PC-9 (cell line): ENCODE data around the gene MSI2. TPM values are rescaled to one million over a fixed set of nuclear protein-coding genes. Genes with fewer than 3 reads are reported as not detected.

Experiments used
- BruUV-seq: library from RNA; stranded (reverse); fragments of 400-500 nt; replicated peaks from 2 replicates; lab custom pipeline; 2021; lab: Mats Ljungman, UMichigan
- CTCF ChIA-PET: fragments of 300-600 bp; sonication (Branson Sonifier 250); formaldehyde crosslinking; loops from one replicate; lab custom pipeline; 2022; ENCODE audit warnings: antibody characterized with exemption; lab: Charles Lee
- POLR2A ChIA-PET: fragments of 300-600 bp; sonication (Branson Sonifier 250); formaldehyde crosslinking; loops from one replicate; lab custom pipeline; 2022; ENCODE audit warnings: antibody characterized with exemption; ENCODE audit not compliant: unreplicated experiment; lab: Charles Lee
- DNase-seq, 2 experiments: peaks; one replicate each; pipeline versions ENCODE4 v3.0.0 to v3.0.0-alpha.2; 2015 to 2022; ENCODE audit warnings: mixed read lengths in 1 of 2
- H2AFZ ChIP-seq: fragments of 200-600 bp; sonication (generic); 2 replicates; pipeline ENCODE4 v1.8.1; 2017; ENCODE audit warnings: antibody characterized with exemption
- H3F3A ChIP-seq: fragments of 200-600 bp; sonication (generic); 2 replicates; pipeline ENCODE4 v1.8.1; 2017; ENCODE audit warnings: antibody characterized with exemption, mild to moderate bottlenecking, low read depth; ENCODE audit not compliant: insufficient read depth
- H3K27ac ChIP-seq: fragments of 200-600 bp; sonication (generic); 2 replicates; pipeline ENCODE4 v1.6.1; 2016; ENCODE audit warnings: mixed run types
- H3K27me3 ChIP-seq: fragments of 200-600 bp; sonication (generic); 2 replicates; pipeline ENCODE4 v1.6.1; 2016; ENCODE audit warnings: low read depth, mixed run types; ENCODE audit not compliant: insufficient read depth
- H3K36me3 ChIP-seq: fragments of 200-600 bp; sonication (generic); 2 replicates; pipeline ENCODE4 v1.6.1; 2016; ENCODE audit warnings: low read depth, mixed run types
- H3K4me1 ChIP-seq: fragments of 200-600 bp; sonication (generic); replicated peaks from 2 replicates; pipeline ENCODE4 v1.6.1; 2016; ENCODE audit warnings: mixed run types; ENCODE audit not compliant: insufficient read depth
- H3K4me2 ChIP-seq: fragments of 200-600 bp; sonication (generic); 2 replicates; pipeline ENCODE4 v1.6.1; 2017; ENCODE audit warnings: mixed run types
- H3K4me3 ChIP-seq: fragments of 200-600 bp; sonication (generic); 2 replicates; pipeline ENCODE4 v1.6.1; 2016; ENCODE audit warnings: mixed run types
- H3K79me2 ChIP-seq: fragments of 200-600 bp; sonication (generic); 2 replicates; pipeline ENCODE4 v1.6.1; 2017; ENCODE audit warnings: low read depth, mixed run types
- H3K9me2 ChIP-seq: fragments of 200-600 bp; sonication (generic); 2 replicates; pipeline ENCODE4 v1.8.1; 2017; ENCODE audit warnings: mild to moderate bottlenecking; ENCODE audit not compliant: insufficient read depth
- H3K9me3 ChIP-seq: fragments of 200-600 bp; sonication (generic); 2 replicates; pipeline ENCODE4 v1.8.1; 2016; ENCODE audit warnings: low read depth; ENCODE audit not compliant: insufficient read depth
- H4K20me1 ChIP-seq: fragments of 200-600 bp; sonication (generic); 2 replicates; pipeline ENCODE4 v1.8.1; 2017; ENCODE audit not compliant: insufficient read depth
- EZH2 ChIP-seq: fragments of 200-600 bp; sonication (generic); IDR thresholded peaks from 2 replicates; pipeline ENCODE4 v1.8.0; 2017; ENCODE audit warnings: antibody characterized with exemption, low read depth
- intact Hi-C: fragments of 100-400 bp; cut with micrococcal nuclease; formaldehyde crosslinking; loops from one replicate; pipeline ENCODE4 v1.10.0; 2022; ENCODE audit not compliant: unreplicated experiment
- total RNA-seq: library from RNA; stranded (reverse); gene quantifications from 2 replicates; pipeline ENCODE4 v1.2.3, GENCODE V29; 2021
- TF ChIP-seq, protein P1 (sequence below): fragments of 200-600 bp; sonication (generic); conservative IDR thresholded peaks from 2 replicates; pipeline ENCODE4 v1.6.1; 2017; ENCODE audit warnings: mixed run types, antibody characterized with exemption, mild to moderate bottlenecking, moderate library complexity

Gene MSI2
- total RNA-seq, 1 experiment from 2014 or later = 15.7 TPM

DNA sequence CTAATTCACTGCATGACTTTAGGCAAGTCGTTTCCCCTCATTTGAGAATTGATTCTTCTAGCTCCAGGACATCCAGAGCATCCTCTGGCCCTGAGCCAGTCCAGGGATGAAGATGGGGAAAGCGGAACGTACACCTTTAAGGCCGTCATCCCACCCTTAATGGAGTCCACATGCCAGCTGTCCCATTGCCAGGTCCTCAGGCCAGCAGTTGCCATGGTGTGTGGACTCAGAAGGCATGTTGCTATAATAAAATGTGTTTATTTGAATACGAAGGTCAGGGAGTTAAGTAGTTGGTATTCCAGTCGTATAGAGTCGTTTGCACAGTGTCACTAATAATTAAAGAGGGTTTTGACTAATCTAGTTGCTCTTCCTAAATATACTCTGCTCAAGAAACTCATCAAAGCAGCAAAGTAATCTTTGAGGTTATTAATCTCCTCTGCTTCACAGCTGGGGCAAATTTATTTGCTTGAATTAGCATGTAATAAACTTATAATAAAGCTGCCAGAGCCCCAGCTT, 458.4 kb downstream of the MSI2 start:
- no TSS peak for BruUV-seq
- intact Hi-C loops = no loop called here
- no peaks in the 10 kb centered on the region for H3F3A ChIP-seq
- H3K4me2 ChIP-seq = no peak overlapping the region
- CTCF ChIA-PET = no interaction called here
- H3K79me2 ChIP-seq = no peaks in the 10 kb centered on the region
- H3K9me2 ChIP-seq = no peaks in the 10 kb centered on the region
- TF ChIP-seq EZH2 = no peak
- TF ChIP-seq, protein P1, sequence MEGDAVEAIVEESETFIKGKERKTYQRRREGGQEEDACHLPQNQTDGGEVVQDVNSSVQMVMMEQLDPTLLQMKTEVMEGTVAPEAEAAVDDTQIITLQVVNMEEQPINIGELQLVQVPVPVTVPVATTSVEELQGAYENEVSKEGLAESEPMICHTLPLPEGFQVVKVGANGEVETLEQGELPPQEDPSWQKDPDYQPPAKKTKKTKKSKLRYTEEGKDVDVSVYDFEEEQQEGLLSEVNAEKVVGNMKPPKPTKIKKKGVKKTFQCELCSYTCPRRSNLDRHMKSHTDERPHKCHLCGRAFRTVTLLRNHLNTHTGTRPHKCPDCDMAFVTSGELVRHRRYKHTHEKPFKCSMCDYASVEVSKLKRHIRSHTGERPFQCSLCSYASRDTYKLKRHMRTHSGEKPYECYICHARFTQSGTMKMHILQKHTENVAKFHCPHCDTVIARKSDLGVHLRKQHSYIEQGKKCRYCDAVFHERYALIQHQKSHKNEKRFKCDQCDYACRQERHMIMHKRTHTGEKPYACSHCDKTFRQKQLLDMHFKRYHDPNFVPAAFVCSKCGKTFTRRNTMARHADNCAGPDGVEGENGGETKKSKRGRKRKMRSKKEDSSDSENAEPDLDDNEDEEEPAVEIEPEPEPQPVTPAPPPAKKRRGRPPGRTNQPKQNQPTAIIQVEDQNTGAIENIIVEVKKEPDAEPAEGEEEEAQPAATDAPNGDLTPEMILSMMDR = no peak
- H4K20me1 ChIP-seq = no peaks in the 10 kb centered on the region
- no peaks in the 10 kb centered on the region for H3K4me1 ChIP-seq
- no peaks in the 10 kb centered on the region for H3K36me3 ChIP-seq
- POLR2A ChIA-PET = no interaction called here
- no peaks in the 10 kb centered on the region for H3K9me3 ChIP-seq
- DNase-seq = no peak
- no peak overlapping the region for H3K27ac ChIP-seq
- peaks cover 90% of the 10 kb centered on the region for H3K27me3 ChIP-seq
- no peak overlapping the region for H3K4me3 ChIP-seq
- H2AFZ ChIP-seq = no peak overlapping the region

GRCh38 chr17:57715981-57716380, 459.7 kb downstream of the MSI2 start:
- CTCF ChIA-PET = no interaction called here
- no peaks in the 10 kb centered on the region for H3K36me3 ChIP-seq
- POLR2A ChIA-PET = no interaction called here
- H3K9me2 ChIP-seq = no peaks in the 10 kb centered on the region
- H3F3A ChIP-seq = no peaks in the 10 kb centered on the region
- peaks cover 89% of the 10 kb centered on the region for H3K27me3 ChIP-seq
- intact Hi-C loops = no loop called here
- DNase-seq = no peak
- H2AFZ ChIP-seq = no peak overlapping the region
- TF ChIP-seq, protein P1 = no peak
- TF ChIP-seq EZH2 = no peak
- H3K4me1 ChIP-seq = no peaks in the 10 kb centered on the region
- no peak overlapping the region for H3K27ac ChIP-seq
- no peak overlapping the region for H3K4me3 ChIP-seq
- no peak overlapping the region for H3K4me2 ChIP-seq
- H3K9me3 ChIP-seq = no peaks in the 10 kb centered on the region
- no peaks in the 10 kb centered on the region for H3K79me2 ChIP-seq
- no TSS peak for BruUV-seq
- H4K20me1 ChIP-seq = no peaks in the 10 kb centered on the region

- ChIA-PET POLR2A (no interaction called here), CTCF (no interaction called here)
- intact Hi-C loops = no loop called here
Observed at GRCh38 chr17:57718878-57719277, 462.6 kb downstream of the MSI2 start.

More at GRCh38 chr17:57718878-57719277, 462.6 kb downstream of the MSI2 start:
- Histone ChIP-seq H3K9me3 (no peaks in the 10 kb centered on the region), H3K79me2 (no peaks in the 10 kb centered on the region), H3K27me3 (peaks cover 91% of the 10 kb centered on the region), H3K27ac (no peak overlapping the region), H3K4me3 (no peak overlapping the region), H2AFZ (no peak overlapping the region), H3K4me1 (no peaks in the 10 kb centered on the region), H3K36me3 (no peaks in the 10 kb centered on the region), H4K20me1 (no peaks in the 10 kb centered on the region), H3K9me2 (no peaks in the 10 kb centered on the region), H3F3A (no peaks in the 10 kb centered on the region), H3K4me2 (no peak overlapping the region)
- TF ChIP-seq EZH2 = no peak; the same call in 1 of the 2 replicates
- TF ChIP-seq, protein P1 = no peak
- no peak for DNase-seq
- BruUV-seq = no TSS peak
